ENCODE measurements around the gene APOL2. TPM values are rescaled to one million over a fixed set of nuclear protein-coding genes. Genes with fewer than 3 reads are reported as not detected.
"Not testable (repeated sequence)": the region's sequence is repeated elsewhere in the genome, so short reads cannot be mapped to it uniquely, and the experiment has no call there.

The APOL2 gene
- total and polyA plus RNA-seq, 12 donors: 28.6 to 215 (median 53.3) TPM

GRCh38 chr22:36193171-36193570 lies 46.2 kb downstream of the APOL2 start:
- H3K27me3 ChIP-seq: no peaks in the 10 kb centered on the region
- peak overlapping the region in 1 of 10 donors; percentile 81 for H3K27ac ChIP-seq
- intact Hi-C loops (cut with DNase I): loop anchor here in 7 of 10 donors (5.0 to 10.0 kb wide), 4 partner anchors 44 to 292 kb away; partner anchors contain the start of genes TXN2 (in 3 of the 7) and APOL2 (in 1 of the 7)
- peaks cover 0 to 36% (median 0%) of the 10 kb centered on the region in 9 donors for H3K36me3 ChIP-seq
- no peak for DNase-seq
- WGBS, 2 donors: 67 to 72% methylated on average over 3 of the region's 3 CpGs
- H3K4me1 ChIP-seq: peaks cover 3 to 58% (median 40%) of the 10 kb centered on the region in 9 donors
- no peaks in the 10 kb centered on the region for H3K9me3 ChIP-seq
- H3K4me3 ChIP-seq: no peak overlapping the region
- ATAC-seq: no peak
- no peak for TF ChIP-seq CTCF (IDR thresholded peaks at IDR 0.05)

- intact Hi-C loops (cut with DNase I): loop anchor here in 7 of 10 donors (5.0 to 10.0 kb wide), 4 partner anchors 45 to 292 kb away; partner anchors contain the start of genes TXN2 (in 3 of the 7) and APOL2 (in 1 of the 7)
- TF ChIP-seq CTCF (IDR thresholded peaks at IDR 0.05): no peak
- H3K4me3 ChIP-seq: no peak overlapping the region
- no peaks in the 10 kb centered on the region for H3K9me3 ChIP-seq
- peak overlapping the region in 6 of 10 donors; percentile 7 to 81 (median 34) for H3K27ac ChIP-seq
- peaks cover 3 to 52% (median 34%) of the 10 kb centered on the region in 9 donors for H3K4me1 ChIP-seq
- ATAC-seq (peak in 1 of 8 donors; percentile 18), DNase-seq (no peak)
- no peaks in the 10 kb centered on the region for H3K27me3 ChIP-seq
- H3K36me3 ChIP-seq: peaks cover 0 to 36% (median 0%) of the 10 kb centered on the region in 9 donors
- 42 to 46% methylated on average over 4 of the region's 4 CpGs for WGBS, 2 donors
Measured at GRCh38 chr22:36192542-36192941, 46.8 kb downstream of the APOL2 start.

GRCh38 chr22:36191106-36191836 lies 48.1 kb downstream of the APOL2 start:
- intact Hi-C loops (cut with DNase I): loop anchor here in 7 of 10 donors (5.0 to 10.0 kb wide), 4 partner anchors 46 to 294 kb away; partner anchors contain the start of genes TXN2 (in 3 of the 7) and APOL2 (in 1 of the 7)
- Histone ChIP-seq H3K36me3 (peaks cover 0 to 36% (median 0%) of the 10 kb centered on the region in 9 donors), H3K4me1 (peaks cover 0 to 39% (median 21%) of the 10 kb centered on the region in 9 donors), H3K9me3 (no peaks in the 10 kb centered on the region), H3K27me3 (no peaks in the 10 kb centered on the region), H3K4me3 (no peak overlapping the region), H3K27ac (peak overlapping the region in 9 of 10 donors; percentile 6 to 81 (median 62))
- 52 to 71% methylated on average over 17 of the region's 17 CpGs for WGBS, 2 donors
- ATAC-seq (peak; percentile 83 to 96 (median 90)), DNase-seq (peak; percentile 76 to 85)
- TF ChIP-seq CTCF (IDR thresholded peaks at IDR 0.05): no peak

GRCh38 chr22:36187862-36188261 lies 51.5 kb downstream of the APOL2 start:
- H3K27me3 ChIP-seq; DNase-seq; intact Hi-C loops (cut with DNase I); H3K27ac ChIP-seq; H3K4me3 ChIP-seq; ATAC-seq; H3K9me3 ChIP-seq: not testable (repeated sequence)
- Histone ChIP-seq H3K4me1 (peaks cover 0 to 31% (median 12%) of the 10 kb centered on the region in 9 donors), H3K36me3 (peaks cover 0 to 17% (median 0%) of the 10 kb centered on the region in 9 donors)
- WGBS, 2 donors: 96 to 98% methylated on average over 3 of the region's 6 CpGs
